Brain microvascular endothelial cell (primary cell): Measurements from ENCODE around the gene KISS1.

Experiments used
- DNase-seq: peaks from one replicate; pipeline ENCODE4 v3.0.0-alpha.2; 2020
- H3K27ac ChIP-seq: fragments of 250-450 bp; sonication (Bioruptor Pico); 2 replicates; pipeline ENCODE4 v1.5.1; 2020; ENCODE audit warnings: mild to moderate bottlenecking, moderate library complexity
- H3K27me3 ChIP-seq: fragments of 250-450 bp; sonication (Bioruptor Pico); replicated peaks from 2 replicates; pipeline ENCODE4 v1.5.1; 2020; ENCODE audit warnings: mild to moderate bottlenecking
- H3K36me3 ChIP-seq: fragments of 250-450 bp; sonication (Bioruptor Pico); replicated peaks from 2 replicates; pipeline ENCODE4 v1.5.1; 2020; ENCODE audit warnings: mild to moderate bottlenecking
- H3K4me3 ChIP-seq: 2 replicates; pipeline ENCODE4 v1.5.1; 2011; ENCODE audit warnings: low read depth, mild to moderate bottlenecking, control low read depth, low read length, moderate library complexity
- CTCF ChIP-seq: IDR thresholded peaks from 2 replicates; pipeline ENCODE4 v1.5.1; 2011; ENCODE audit warnings: low read depth, mild to moderate bottlenecking, moderate library complexity, low read length, control low read depth, inconsistent platforms; ENCODE audit errors: missing control alignments
- in situ Hi-C: cut with HindIII; loops from 2 replicates; pipeline ENCODE4 v1.10.0; 2017; ENCODE audit warnings: low sequenced_read_pairs, low pct_ligation_motif_present

The KISS1 gene

DNA sequence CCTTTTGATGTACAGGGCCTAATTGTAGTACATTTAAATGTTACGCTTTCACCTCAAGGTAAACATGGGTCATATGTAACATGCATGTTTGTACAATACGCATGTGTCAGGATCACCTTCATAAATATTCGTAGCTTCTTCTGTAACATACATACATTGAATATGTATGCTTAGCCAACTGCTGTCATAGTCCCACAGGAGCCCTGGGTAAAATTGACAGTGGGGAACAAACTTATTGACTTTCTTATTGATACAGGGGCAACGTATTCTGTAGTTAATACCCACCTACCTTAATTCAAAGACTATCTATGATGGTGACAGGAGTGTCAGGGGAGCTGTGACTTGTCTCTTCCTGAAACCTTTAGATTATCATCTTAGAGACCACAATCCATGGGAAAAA lies 26.4 kb downstream of the KISS1 start:
- in situ Hi-C loops = loop anchor here (25.0 kb wide), 1 partner anchor 192 kb away; the partner anchor contains the start of gene PLEKHA6
- no peak overlapping the region for H3K4me3 ChIP-seq
- no peaks in the 10 kb centered on the region for H3K27me3 ChIP-seq
- no peak for TF ChIP-seq CTCF
- H3K36me3 ChIP-seq = no peaks in the 10 kb centered on the region
- DNase-seq = no peak
- H3K27ac ChIP-seq = no peak overlapping the region

GRCh38 chr1:204167730-204168129 lies 28.6 kb downstream of the KISS1 start:
- Histone ChIP-seq H3K36me3 (no peaks in the 10 kb centered on the region), H3K4me3 (no peak overlapping the region), H3K27me3 (no peaks in the 10 kb centered on the region), H3K27ac (no peak overlapping the region)
- no peak for DNase-seq
- in situ Hi-C loops = loop anchor here (25.0 kb wide), 1 partner anchor 195 kb away; the partner anchor contains the start of gene PLEKHA6
- TF ChIP-seq CTCF = no peak

DNA sequence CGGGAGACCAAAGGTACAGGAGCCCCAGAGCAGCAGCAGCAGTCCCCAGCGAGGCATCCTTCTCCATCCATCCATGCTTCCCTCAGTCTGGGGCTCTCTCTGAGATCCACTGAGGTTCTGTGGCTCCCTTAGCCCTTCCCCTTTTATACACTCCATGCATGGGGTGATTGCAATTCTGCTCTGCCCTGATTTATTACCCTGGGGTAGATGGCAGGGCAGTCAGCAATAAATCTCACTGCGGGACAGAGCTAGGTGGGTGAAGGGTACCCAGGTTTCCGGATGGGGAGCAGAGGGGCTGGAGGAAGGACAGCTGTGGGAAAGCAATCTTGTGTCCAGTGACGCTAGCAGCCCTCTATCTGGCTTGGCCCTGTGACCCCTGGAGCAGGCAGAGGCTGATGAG lies 30.1 kb downstream of the KISS1 start, which contains the start of gene REN:
TSS of gene REN (minus strand) at position 119 of the 400 bp plus-strand sequence. CDS start at position 75, 44 bp downstream.
- no peak within 1 kb of the TSS for H3K4me3 ChIP-seq
- TF ChIP-seq CTCF = no peak
- DNase-seq = no peak
- no peaks in the 10 kb centered on the region for H3K27me3 ChIP-seq
- H3K27ac ChIP-seq = no peak within 1 kb of the TSS
- in situ Hi-C loops = loop anchor here (25.0 kb wide), 1 partner anchor 196 kb away; the partner anchor contains the start of gene PLEKHA6
- H3K36me3 ChIP-seq = no peaks in the 10 kb centered on the region

DNA sequence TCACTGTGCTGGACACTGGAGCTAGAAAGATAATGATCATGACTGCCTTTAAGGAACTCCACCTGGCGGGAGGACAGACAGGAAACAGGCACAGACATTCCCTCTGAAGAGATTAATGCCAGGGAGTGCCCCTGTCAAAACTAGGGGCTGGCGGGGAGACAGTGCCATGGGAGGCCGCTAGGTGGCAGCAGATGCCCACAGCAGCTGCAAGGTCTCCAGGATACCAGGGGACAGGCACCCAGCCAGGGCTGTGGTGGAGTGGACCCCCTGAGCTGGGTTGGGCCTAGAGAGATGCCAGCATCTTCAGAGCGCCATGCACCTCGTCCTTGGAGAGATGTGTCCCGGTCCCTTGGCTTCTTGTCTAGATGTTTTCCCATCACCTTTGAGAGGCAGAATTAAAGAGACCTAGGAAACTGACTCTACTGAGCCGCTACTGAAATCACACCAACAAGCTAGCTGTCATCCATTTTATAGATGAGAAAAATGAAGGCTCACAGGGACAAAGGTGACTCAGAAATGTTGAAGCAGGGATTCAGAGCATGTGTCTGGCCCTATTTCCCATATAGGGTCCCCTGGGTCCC lies 33.7 kb downstream of the KISS1 start:
- no peak overlapping the region for H3K4me3 ChIP-seq
- TF ChIP-seq CTCF = peak; percentile 100
- no peaks in the 10 kb centered on the region for H3K36me3 ChIP-seq
- in situ Hi-C loops = loop anchor here (25.0 kb wide), 1 partner anchor 200 kb away; the partner anchor contains the start of gene PLEKHA6
- H3K27ac ChIP-seq = no peak overlapping the region
- H3K27me3 ChIP-seq = no peaks in the 10 kb centered on the region
- peak; percentile 65 for DNase-seq

GRCh38 chr1:204161609-204162493 lies 34.4 kb downstream of the KISS1 start:
- no peaks in the 10 kb centered on the region for H3K36me3 ChIP-seq
- no peak for TF ChIP-seq CTCF
- no peaks in the 10 kb centered on the region for H3K27me3 ChIP-seq
- DNase-seq = no peak
- in situ Hi-C loops = loop anchor here (25.0 kb wide), 1 partner anchor 200 kb away; the partner anchor contains the start of gene PLEKHA6
- no peak overlapping the region for H3K4me3 ChIP-seq
- no peak overlapping the region for H3K27ac ChIP-seq
